DMS79 treated with DMSO at 0.1 percent for 48 hours (cell line): Measurements from ENCODE around the gene MMP12.
"Not testable (repeated sequence)": the region's sequence is repeated elsewhere in the genome, so short reads cannot be mapped to it uniquely, and the experiment has no call there.

Source experiments
- DNase-seq: peaks from one replicate; lab custom pipeline; 2025; lab: John Stamatoyannopoulos, UW

Gene MMP12

DNA sequence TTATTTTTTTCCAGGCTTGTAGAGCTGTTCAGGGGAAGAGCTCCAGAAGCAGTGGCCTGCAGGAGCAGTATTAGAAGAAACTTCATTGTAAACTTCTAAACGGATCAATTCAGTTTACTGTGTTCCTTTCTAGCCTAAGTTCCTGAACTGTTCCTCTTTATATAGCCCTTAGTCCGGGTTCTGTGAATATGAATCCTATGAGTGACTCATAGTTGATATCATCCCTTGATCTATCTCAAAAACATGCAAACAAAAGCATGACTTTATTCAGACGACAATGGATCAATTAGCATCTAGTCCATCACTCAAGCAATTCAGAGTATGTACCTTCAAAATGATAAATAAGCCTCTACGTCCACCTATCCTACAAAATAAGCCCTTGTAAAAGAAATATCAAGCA, at the start of gene MMP12:
Gene MMP12, minus strand, starts transcription at position 131 of the 400 bp plus-strand sequence. Its CDS starts 45 bp downstream, at position 86.
- DNase-seq, result no peak

DNA sequence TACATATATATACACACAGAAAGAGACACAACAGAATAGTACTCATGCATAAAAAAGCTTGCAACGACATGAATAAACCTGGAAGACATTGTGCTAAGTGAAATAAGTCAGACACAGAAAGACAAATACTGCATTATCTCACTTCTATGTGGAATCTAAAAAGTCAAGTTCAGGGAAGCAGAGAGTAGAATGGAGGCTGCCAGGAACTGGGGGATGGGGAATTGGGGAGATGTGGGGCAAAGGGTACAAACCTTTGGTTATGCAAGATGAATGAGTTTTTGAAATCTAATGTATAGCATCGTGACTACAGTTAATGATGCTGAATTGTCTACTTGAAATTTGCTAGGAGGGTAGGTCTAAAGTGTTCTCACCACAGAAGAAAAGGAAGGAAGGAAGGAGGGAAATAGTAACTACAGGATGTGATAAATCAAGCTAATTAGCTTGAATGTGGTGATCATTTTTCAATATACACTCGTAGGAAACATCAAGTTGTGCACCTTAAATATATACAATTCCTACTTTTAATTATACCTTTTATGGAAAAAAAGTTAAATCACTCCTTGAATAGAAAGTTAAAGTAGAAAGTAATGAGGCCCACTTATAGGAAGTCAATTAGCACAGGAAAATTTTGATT, 46.9 kb upstream of the MMP12 start:
- no peak for DNase-seq

DNA sequence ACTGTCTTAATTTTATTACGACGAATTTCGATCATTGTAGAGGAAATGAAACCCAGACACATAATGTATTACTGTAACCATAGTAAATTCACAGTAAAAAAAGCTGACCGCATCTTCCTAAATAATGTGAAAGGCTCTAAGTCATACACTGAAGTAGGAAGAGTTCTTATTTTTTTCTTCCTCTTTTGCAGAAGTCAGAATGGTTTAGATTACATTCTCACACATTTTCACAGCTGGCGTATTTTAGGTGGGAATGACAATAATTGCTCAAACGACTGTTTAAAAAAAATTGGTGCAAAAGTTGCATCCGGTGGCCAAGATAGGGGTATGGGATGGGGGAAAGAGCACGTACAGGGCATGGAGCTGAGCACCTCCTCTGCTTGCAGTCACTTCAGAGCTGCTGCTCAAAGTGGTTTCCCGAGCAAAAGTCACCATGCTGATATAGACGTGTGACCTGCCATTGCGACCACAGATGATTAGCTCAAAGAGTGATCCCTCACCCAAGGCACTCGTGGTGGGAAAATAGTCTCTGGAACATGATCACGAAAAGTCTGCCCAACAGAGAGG, 45.4 kb upstream of the MMP12 start:
- no peak for DNase-seq

DNA sequence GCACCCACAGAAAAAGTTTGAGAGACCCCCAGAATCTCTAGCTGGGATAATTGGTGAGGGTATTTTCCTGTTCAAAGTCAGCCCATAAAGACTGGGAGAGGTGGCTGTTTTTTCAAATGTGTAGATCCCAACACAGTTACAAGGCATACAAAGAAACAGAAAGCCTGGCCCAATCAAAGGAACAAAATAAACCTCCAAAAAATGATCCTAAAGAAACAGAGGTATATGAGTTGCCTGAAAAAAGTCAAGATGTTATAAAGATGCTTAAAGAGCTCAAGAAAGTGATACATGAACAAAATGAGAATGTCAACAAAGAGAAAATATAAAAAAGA, 40.2 kb upstream of the MMP12 start:
- DNase-seq, result no peak

DNA sequence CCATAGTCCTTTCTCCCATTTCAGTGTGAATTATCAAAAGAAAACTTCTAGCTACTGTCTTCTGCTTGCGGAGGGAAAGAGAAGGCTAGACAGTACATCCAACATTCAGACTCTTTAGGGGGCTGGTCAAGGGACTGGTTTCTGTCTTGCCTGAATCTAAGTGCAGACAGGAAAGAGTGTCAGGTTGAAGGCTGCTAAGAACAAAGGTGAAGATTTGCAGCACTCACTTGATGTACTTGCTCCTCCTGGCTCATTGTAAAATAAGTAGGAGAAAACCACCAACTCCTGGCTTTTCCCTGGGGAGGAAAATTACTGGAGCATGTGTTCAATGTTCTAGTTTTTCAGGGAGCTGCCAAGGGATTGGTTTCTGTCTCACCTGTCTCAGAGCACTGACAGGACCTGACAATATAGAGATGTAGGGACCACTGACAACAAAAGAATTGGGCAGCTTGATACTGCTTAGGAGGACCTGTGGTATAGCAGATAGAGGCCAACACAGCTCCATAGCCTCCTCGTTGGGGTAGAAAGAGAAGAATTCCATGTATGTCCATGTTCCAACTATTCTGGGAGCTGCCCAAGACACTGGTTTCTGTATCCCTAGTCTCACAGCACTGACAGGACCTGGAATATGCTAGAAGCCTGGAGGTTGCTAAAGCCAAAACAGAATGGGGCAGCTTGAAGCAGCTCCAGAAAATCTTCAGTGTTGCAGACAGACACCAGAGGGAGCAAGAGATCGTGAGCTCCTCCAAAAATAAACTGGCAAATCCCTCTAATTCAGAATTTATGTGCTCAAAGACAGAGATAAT, 39.7 kb upstream of the MMP12 start:
- no peak for DNase-seq

DNA sequence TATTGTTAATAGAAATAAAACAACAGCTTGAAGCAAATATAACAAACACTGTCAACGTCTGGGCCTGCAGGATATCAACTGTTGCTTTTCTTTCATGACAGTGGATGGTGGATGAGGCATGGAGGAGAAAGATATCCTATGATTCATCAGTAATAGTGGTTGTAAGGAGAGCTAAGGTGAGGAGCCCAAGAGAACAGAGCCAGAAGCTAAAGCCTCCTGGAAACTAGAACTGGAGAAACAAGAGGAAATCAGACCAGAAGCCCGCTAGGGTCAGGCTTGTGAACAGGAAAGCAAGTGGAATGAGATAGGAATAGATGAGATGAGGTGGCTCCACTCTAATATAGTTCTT, 37.7 kb upstream of the MMP12 start:
- no peak for DNase-seq

DNA sequence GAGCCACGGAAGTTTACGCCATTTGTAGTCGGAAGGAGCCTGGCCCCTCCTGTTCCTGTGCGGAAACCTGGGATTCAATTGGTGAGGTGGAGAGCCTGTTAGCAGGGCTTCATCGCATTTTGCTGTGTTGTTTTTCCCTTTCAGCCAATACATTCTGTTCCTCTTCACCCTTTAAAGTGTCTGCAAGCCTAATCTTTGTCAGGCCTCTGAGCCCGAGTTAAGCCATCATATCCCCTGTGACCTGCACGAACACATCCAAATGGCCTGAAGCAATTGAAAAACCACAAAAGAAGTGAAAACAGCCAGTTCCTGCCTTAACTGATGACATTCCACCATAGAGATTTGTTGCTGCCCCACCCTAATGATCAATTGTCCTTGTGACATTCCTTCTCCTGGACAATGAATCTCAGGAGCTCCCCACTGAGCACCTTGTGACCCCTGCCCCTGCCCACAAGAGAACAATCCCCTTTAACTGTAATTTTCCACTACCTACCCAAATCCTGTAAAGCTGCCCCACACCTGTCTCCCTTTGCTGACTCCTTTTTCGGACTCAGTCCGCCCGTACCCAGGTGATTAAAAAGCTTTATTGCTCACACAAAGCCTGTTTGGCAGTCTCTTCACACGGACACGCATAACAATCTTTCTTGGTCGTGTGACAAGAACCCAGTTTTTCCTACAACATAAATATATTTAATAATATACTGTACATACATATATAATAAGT, 37.1 kb upstream of the MMP12 start:
- DNase-seq, result no peak

DNA sequence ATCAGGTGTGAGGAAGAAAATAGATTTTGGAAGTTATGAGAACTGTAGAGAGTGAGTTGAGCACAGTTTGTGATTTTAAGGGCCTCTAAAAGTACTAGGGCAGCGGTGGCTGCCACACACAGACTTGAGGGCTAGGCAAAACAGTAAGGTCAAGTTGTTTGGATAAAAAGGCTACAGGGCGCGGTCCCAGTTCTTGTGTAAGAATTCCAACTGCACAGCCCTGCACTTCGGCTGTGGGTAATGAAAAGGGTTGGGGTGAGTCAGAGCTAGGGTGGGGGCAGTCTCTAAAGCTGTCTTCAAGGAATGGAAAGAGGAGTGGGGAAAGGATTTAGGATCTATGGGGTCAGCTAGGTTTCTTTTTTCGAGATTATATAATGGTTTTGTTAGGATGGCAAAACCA, 31.1 kb upstream of the MMP12 start:
- not testable (repeated sequence) for DNase-seq

DNA sequence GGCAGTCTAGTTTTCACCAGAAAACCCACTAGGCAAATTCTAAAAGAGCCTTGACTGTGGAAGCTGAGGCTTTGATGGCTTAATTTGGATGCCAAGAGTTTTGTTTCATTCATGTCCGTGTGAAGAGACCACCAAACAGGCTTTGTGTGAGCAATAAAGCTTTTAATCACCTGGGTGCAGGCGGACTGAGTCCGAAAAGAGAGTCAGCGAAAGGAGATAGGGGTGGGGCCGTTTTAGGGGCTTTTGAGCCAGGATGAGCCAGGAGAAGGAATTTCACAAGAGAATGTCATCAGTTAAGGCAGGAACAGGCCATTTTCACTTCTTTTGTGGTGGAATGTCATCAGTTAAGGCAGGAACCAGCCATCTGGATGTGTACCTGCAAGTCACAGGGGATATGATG, 29.1 kb upstream of the MMP12 start:
- DNase-seq, result not testable (repeated sequence)

DNA sequence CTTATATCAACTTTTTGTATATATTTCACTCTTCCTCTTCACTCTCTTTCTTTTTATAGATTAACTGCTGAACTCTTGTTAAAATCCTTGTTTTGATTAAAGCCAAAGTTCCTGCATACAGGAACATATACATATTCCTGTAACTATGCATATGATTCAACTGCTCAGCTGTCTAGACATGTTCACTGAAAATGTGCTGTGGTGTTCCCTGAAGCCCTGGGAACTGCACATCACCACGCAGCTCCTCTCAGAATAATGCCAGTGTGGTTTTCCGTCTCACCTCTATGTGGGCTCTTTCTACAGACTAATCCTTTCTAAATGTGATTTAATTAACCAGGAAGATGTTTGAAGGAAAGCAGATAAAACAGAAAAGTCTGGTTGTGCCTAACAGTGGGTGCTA, 25.6 kb upstream of the MMP12 start:
- no peak for DNase-seq

DNA sequence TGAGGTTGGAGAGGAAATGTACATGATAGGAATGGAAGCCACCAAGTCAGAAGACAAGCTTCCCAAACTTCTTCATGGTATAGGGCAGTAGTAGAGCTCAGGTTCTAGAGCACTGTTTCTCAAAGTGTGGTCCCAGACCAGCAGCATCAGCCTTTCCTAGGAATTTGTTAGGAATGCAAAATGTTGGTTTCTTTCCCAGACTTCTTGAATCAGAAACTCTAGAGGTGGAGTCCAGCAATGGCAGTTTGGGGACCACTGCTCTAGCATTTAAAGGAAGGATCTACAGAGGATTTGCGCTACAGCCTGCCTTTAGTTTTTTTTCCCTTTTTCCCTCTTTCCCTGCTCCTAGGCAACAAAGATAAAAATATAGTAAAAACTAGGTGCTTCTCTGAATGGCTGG, 17.0 kb upstream of the MMP12 start:
- DNase-seq, result no peak

DNA sequence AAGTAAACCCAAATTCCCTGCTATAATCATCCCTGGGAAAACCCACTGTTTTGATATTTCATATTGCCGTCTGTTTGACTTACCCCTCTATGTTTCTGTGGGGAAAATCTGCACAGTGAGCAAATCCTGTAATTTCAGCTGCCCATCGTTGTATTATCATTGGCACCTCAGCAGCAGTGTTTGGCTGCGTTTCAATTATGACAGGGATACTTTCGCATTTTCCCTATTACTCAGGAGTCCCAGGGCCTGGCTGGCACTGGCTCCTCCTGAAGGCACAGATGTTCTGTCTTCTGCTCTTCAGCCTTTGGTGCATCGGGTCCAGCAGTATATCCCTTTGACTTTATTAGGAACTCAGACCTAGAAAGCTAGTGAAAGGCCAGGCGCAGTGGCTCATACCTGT, 12.2 kb upstream of the MMP12 start:
- DNase-seq, result no peak

DNA sequence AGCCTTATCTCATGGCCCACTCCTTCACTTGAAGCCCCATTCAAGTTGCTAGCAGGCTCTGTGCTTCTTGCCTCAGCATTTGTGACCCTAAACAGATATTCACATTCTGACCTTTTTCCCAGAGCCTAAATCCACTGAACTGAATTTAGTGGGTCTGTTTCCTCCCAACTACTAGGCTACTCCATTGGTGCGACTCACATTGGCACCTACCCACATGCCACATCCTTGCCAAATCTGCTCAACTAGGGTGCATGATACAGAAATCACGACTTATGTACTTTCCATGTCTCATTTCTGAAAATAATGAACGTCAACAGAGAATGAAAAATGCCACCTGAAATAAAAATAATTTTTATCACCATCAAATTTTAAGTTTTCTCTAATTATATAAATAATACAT, 8.4 kb upstream of the MMP12 start:
- no peak for DNase-seq

DNA sequence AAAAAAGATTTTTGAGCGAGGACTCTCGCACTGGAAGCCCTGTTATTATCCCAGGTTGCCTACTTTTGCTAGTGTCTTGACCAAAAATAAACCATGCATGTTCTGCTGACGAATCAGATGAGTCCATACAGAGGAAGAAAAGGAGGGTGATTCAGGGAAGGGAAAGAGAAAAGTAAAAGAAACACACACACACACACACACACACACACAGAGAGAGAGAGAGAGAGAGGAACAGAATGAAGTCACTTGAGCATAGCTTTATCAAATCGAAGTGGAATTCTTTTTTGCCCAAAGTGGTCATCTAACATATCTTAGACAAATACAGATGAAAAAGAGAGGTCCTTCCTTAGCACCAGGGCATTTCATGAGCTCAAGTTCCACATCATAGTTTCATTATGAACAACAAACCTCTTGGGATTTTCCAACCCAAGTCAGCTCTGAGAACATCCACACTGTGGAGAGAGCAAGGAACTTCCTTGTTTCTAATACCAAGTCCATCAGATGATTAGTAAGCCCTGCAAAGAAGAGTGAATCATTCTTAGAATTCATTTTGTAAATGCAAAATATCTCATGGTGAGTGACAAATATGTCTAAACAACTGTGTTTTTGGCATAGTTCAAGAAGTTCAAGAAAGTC, 7.7 kb upstream of the MMP12 start:
- no peak for DNase-seq

DNA sequence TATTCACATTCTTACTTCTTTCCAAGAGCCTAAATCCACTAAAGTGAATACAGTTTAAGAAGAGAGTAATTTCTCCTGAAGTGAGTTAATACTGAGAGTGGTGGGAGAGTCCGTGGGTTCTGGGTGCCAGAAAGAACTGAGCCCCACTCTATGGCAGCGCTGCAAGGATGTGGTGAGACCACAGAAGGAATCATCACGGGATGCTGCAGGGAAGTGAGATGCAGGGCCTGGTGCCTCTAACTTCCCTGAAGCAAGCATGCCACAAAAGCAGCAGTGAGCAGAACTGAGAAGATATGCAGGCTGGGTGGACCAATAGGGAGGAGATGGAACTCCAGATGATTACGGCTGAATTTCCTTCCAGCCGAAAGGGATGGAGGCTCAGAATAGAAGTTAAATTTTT, 5.0 kb upstream of the MMP12 start:
- DNase-seq, result no peak

DNA sequence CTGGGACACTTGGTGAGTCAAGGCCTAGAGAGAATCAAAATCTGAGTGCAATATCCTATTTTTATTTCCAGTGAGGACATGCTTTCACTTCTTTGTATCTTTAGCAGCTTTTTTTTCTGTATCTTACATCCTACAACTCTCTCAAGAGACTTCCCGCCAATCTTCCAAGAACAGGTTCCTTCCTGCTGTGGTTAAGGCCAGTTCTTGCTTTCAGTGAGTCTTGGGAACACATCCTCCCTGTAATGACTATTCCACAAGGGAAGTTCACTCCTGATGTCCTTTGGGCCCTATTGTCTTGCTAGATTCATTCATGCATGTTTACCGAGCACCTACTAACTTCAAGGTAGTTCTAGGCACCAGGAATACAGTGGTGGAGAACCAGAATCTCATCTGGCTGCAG, 3.8 kb upstream of the MMP12 start:
- DNase-seq, result no peak

DNA sequence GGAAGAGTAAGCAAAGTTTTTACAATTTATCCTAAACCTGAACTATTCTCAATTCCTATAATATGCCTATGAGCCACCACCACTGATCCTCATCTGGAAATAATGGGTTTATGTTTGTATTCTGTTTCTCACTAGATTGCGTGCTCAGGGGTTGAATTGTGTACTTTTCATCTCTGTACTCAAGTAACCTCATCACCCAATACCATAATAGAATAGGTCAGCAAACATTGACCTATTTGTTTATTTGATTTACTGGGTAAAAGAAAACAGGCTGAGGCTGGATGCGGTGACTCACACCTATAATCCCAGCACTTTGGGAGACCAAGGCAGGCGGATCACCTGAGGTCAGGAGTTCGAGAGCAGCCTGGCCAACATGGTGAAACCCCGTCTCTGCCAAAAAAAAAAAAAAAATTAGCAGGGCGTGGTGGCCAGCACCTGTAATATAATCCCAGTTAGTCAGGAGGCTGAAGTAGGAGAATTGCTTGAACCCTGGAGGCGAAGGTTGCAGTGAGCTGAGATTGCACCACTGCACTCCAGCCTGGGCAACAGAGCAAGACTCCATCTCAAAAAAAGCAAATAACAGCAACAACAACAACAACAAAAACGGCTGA, 5.3 kb downstream of the MMP12 start:
- not testable (repeated sequence) for DNase-seq

DNA sequence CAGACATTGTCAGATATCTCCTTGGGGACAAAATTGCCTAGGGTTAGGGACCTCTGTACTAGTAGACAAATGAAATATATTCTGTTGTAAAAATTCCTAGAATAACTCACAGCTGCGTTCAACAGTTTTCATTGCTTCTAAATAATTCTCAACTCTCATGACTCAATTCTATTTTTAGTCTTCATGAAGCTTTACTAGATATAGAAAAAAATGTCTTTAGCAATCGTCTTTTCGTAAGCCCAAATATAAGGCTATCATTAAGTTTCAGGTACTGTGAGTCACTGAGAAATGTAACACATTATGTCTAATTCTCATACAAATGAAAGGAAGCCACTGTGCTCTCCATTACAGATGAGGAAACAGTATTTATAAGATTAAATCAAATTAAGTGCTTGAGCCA, 6.4 kb downstream of the MMP12 start:
- DNase-seq, result no peak

DNA sequence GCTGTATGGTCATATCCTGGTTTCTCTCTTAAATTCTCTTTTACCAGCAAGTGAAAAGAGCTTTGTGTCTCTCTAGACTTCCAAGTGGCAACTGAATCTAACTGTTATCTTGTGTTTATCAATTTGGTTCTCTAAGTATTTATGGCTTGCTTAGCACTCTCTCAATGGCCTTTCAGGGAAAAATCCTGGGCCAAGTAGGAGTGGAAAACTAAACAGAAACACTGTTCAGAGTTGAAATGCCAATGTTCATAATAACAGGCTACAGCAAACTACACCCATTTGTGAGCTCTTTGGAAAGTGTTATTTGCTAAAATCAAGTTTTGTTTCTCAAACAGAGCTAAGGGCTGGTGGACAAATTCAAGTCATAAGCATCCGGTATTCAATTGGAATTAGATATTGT, 10.1 kb downstream of the MMP12 start:
- no peak for DNase-seq

DNA sequence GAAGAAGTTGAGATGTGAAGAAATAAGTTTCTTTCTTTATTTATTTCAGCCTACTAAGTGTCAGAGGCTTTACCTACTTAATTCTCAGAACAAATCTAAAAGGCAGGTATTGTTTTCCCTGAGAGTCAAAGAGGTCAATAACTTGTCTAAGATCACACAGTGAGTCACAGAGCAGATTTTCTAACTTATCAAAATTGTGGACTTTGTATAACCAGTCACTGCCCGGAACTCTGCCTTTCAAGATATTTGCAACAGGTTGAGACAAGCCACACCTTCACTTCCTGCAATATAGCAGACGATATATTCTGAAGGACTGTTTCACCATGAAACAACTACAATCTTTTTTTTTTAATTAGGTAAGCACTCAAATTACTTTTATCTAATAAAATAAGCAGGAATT, 20.8 kb downstream of the MMP12 start:
- no peak for DNase-seq

DNA sequence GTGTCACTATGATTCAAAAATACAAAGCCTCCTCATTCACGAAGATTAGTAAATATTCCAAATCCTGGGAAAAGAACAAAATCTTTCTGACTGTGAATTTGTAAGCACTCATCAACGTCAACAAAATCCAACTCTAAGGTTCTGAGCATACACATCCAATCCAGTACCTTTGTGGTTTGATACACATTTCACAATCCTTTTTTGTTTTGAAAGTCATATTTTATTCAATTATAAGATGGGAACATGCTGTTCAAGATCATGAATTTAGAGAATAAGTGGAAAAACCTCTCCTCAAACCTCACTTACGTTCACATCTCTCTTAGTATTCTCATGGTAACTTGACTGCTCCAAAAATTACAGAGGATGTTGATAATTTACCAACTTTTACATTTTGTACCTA, 21.7 kb downstream of the MMP12 start:
- DNase-seq, result no peak
